Esophagus muscularis mucosa (tissue), 4 donors: ENCODE measurements around the gene PCDHB15. TPM values are rescaled to one million over a fixed set of nuclear protein-coding genes. Genes with fewer than 3 reads are reported as not detected.
"Not testable (repeated sequence)": the region's sequence is repeated elsewhere in the genome, so short reads cannot be mapped to it uniquely, and the experiment has no call there.

ENCODE experiments used
- DNase-seq: peaks from one replicate; pipeline ENCODE4 v3.0.0-alpha.2; 2017; ENCODE audit errors: extremely low spot score
- H3K27ac ChIP-seq, 4 donors: fragments of 200-600 bp; sonication (generic); replicated peaks in 1 of 4; 1 replicate in 3 of 4; 2 replicates in 1 of 4; pipeline ENCODE4 v1.5.1; 2016 to 2019; ENCODE audit warnings: mild to moderate bottlenecking in 1 of 4
- H3K27me3 ChIP-seq, 4 donors: fragments of 200-600 bp; sonication (generic); one replicate each; pipeline versions ENCODE4 v1.5.1 to v1.6.0; 2016 to 2019
- H3K36me3 ChIP-seq, 4 donors: fragments of 200-600 bp; sonication (generic); one replicate each; pipeline ENCODE4 v1.5.1; 2016 to 2019
- H3K4me1 ChIP-seq, 4 donors: fragments of 200-600 bp; sonication (generic); one replicate each; pipeline ENCODE4 v1.5.1; 2016 to 2019
- H3K4me3 ChIP-seq, 4 donors: fragments of 200-600 bp; sonication (generic); 1 replicate in 2 of 4; 2 replicates in 2 of 4; pipeline ENCODE4 v1.5.1; 2016 to 2019; ENCODE audit warnings: mild to moderate bottlenecking in 4 of 4, moderate library complexity in 1 of 4
- H3K9me3 ChIP-seq, 4 donors: fragments of 200-600 bp; sonication (generic); 1 replicate in 3 of 4; 2 replicates in 1 of 4; pipeline ENCODE4 v1.5.1; 2016 to 2019
- EP300 ChIP-seq: sonication (generic); formaldehyde crosslinking; IDR thresholded peaks from one replicate; pipeline ENCODE4 v1.6.1; 2017; ENCODE audit warnings: antibody characterized with exemption
- POLR2A ChIP-seq: fragments of 450-650 bp; IDR thresholded peaks from one replicate; pipeline ENCODE4 v1.6.1; 2017; ENCODE audit warnings: antibody characterized with exemption, moderate library complexity, mild to moderate bottlenecking, low read depth
- POLR2AphosphoS5 ChIP-seq, 2 donors: sonication (generic); formaldehyde crosslinking; IDR thresholded peaks; one replicate each; pipeline ENCODE4 v1.6.1; 2017; ENCODE audit warnings: antibody characterized with exemption in 2 of 2
- WGBS: methylation state at CpG from one replicate; pipeline ENCODE4 v1.1.5; 2018; 5-methylcytosine and 5-hydroxymethylcytosine counted together
- intact Hi-C: fragments of 100-400 bp; cut with DNase I; formaldehyde crosslinking; loops from one replicate; pipeline ENCODE4 v1.15.1; 2023
- total RNA-seq, 4 donors: library from RNA; depleted of rRNA; stranded (reverse); fragments of >200 nt; gene quantifications; one replicate each; pipeline versions ENCODE4 v1.1.0 to v1.2.1, GENCODE V29; 2016
- TF ChIP-seq, protein P1 (sequence below), 3 experiments: fragments of 200-600 bp in 2 of 3; fragments of 450-650 bp in 1 of 3; sonication (generic) in 2 of 3; IDR thresholded peaks; one replicate each; pipeline ENCODE4 v1.5.1; 2017 to 2019; ENCODE audit warnings: antibody characterized with exemption in 3 of 3, mild to moderate bottlenecking in 2 of 3, moderate library complexity in 1 of 3

Gene PCDHB15
- total RNA-seq, 4 donors from 2014 or later, result 4.0 to 7.0 (median 4.5) TPM

DNA sequence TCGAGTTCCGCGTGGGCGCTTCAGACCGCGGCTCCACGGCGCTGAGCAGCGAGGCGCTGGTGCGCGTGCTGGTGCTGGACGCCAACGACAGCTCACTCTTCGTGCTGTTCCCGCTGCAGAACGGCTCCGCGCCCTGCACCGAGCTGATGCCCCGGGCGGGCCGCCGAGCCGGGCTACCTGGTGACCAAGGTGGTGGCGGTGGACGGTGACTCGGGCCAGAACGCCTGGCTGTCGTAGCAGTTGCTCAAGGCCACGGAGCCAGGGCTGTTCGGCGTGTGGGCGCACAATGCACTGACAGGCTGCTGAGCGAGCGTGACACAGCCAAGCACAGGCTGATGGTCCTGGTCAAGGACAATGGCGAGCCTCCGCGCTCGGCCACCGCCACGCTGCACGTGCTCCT is 3.7 kb upstream of the PCDHB15 start:
- Histone ChIP-seq H3K27me3 (peaks cover 0 to 12% (median 0%) of the 10 kb centered on the region in 4 donors), H3K4me3 (no peak overlapping the region), H3K36me3 (peaks cover 0 to 2% (median 0%) of the 10 kb centered on the region in 4 donors), H3K9me3 (peaks cover 12 to 100% (median 97%) of the 10 kb centered on the region in 4 donors), H3K4me1 (no peaks in the 10 kb centered on the region), H3K27ac (no peak overlapping the region)
- no peak for TF ChIP-seq POLR2A
- no peak for TF ChIP-seq POLR2AphosphoS5 (IDR thresholded peaks at IDR 0.05)
- TF ChIP-seq, protein P1, sequence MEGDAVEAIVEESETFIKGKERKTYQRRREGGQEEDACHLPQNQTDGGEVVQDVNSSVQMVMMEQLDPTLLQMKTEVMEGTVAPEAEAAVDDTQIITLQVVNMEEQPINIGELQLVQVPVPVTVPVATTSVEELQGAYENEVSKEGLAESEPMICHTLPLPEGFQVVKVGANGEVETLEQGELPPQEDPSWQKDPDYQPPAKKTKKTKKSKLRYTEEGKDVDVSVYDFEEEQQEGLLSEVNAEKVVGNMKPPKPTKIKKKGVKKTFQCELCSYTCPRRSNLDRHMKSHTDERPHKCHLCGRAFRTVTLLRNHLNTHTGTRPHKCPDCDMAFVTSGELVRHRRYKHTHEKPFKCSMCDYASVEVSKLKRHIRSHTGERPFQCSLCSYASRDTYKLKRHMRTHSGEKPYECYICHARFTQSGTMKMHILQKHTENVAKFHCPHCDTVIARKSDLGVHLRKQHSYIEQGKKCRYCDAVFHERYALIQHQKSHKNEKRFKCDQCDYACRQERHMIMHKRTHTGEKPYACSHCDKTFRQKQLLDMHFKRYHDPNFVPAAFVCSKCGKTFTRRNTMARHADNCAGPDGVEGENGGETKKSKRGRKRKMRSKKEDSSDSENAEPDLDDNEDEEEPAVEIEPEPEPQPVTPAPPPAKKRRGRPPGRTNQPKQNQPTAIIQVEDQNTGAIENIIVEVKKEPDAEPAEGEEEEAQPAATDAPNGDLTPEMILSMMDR (IDR thresholded peaks at IDR 0.05), result no peak
- TF ChIP-seq EP300, result no peak
- intact Hi-C loops, result loop anchor here (10.0 kb wide), 1 partner anchor 323 kb away; no protein-coding TSS in a partner anchor
- 11% methylated on average over 10 of the region's 43 CpGs for WGBS
- no peak for DNase-seq

DNA sequence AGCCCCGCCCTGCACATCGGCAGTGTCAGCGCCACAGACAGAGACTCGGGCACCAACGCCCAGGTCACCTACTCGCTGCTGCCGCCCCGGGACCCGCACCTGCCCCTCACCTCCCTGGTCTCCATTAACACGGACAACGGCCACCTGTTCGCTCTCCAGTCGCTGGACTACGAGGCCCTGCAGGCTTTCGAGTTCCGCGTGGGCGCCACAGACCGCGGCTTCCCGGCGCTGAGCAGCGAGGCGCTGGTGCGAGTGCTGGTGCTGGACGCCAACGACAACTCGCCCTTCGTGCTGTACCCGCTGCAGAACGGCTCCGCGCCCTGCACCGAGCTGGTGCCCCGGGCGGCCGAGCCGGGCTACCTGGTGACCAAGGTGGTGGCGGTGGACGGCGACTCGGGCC is 1.8 kb downstream of the PCDHB15 start:
- intact Hi-C loops, result loop anchor here (10.0 kb wide), 1 partner anchor 318 kb away; no protein-coding TSS in a partner anchor
- not testable (repeated sequence) for H3K4me1 ChIP-seq, H3K4me3 ChIP-seq, DNase-seq, H3K27me3 ChIP-seq, H3K27ac ChIP-seq
- H3K9me3 ChIP-seq, result peaks cover 12 to 100% (median 96%) of the 10 kb centered on the region in 4 donors
- H3K36me3 ChIP-seq, result peaks cover 0 to 13% (median 5%) of the 10 kb centered on the region in 4 donors
- 63% methylated on average over 7 of the region's 42 CpGs for WGBS

DNA sequence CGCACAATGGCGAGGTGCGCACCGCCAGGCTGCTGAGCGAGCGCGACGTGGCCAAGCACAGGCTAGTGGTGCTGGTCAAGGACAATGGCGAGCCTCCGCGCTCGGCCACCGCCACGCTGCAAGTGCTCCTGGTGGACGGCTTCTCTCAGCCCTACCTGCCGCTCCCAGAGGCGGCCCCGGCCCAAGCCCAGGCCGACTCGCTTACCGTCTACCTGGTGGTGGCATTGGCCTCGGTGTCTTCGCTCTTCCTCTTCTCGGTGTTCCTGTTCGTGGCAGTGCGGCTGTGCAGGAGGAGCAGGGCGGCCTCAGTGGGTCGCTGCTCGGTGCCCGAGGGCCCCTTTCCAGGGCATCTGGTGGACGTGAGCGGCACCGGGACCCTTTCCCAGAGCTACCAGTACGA is 2.2 kb downstream of the PCDHB15 start:
- not testable (repeated sequence) for H3K27ac ChIP-seq, DNase-seq, H3K4me3 ChIP-seq, H3K27me3 ChIP-seq, H3K4me1 ChIP-seq
- Histone ChIP-seq H3K36me3 (peaks cover 0 to 13% (median 5%) of the 10 kb centered on the region in 4 donors), H3K9me3 (peaks cover 9 to 100% (median 96%) of the 10 kb centered on the region in 4 donors)
- 46% methylated on average over 9 of the region's 34 CpGs for WGBS
- intact Hi-C loops, result loop anchor here (10.0 kb wide), 1 partner anchor 317 kb away; no protein-coding TSS in a partner anchor

DNA sequence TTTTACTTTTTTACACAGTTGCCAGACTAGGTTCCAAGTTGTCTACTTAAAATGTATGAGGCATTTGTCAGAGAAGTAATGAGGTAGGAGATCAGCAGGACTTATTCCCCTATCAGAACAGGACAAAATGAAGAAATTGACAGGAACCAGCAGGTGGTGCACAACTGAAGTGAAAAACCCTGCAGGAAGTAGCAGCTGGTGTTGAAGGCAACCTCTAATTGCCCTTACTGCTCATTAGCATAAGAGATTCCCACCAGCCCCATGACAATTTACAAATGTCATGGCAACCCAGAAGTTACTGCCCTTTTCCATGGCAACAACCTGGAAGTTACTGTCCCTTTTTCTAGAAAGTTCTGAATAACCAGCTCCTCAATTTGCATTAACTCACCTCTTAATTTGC is 5.4 kb downstream of the PCDHB15 start:
- TF ChIP-seq, protein P1 (IDR thresholded peaks at IDR 0.05), result no peak
- TF ChIP-seq POLR2A, result no peak
- no peak for TF ChIP-seq POLR2AphosphoS5 (IDR thresholded peaks at IDR 0.05)
- no peak for TF ChIP-seq EP300
- H3K9me3 ChIP-seq, result peaks cover 9 to 100% (median 98%) of the 10 kb centered on the region in 4 donors
- H3K27ac ChIP-seq, result no peak overlapping the region
- peaks cover 0 to 13% (median 5%) of the 10 kb centered on the region in 4 donors for H3K36me3 ChIP-seq
- H3K4me1 ChIP-seq, result no peaks in the 10 kb centered on the region
- no peaks in the 10 kb centered on the region for H3K27me3 ChIP-seq
- intact Hi-C loops, result no loop called here
- no peak overlapping the region for H3K4me3 ChIP-seq
- DNase-seq, result no peak

DNA sequence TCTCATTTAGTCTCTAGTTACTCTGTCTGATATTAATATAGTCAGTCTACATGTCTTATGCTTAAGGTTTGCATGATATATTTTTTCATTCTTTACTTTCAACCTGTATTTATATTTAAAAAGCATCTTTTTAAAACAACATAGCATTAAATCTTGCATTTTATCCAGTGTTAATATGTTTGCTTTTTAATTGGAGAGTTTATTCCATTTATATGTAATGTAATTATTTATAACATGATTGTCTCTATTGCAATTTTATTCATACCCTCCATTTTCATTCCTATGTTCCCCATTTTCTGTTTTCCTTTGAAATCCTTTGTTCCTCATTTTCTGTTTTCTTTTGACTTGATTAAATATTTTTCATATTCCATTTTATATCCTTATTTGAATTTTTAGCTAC is 13.3 kb downstream of the PCDHB15 start:
- H3K9me3 ChIP-seq, result peaks cover 38 to 100% (median 100%) of the 10 kb centered on the region in 4 donors
- TF ChIP-seq EP300, result no peak
- TF ChIP-seq, protein P1 (IDR thresholded peaks at IDR 0.05), result no peak
- no peak for TF ChIP-seq POLR2AphosphoS5 (IDR thresholded peaks at IDR 0.05)
- TF ChIP-seq POLR2A, result no peak

DNA sequence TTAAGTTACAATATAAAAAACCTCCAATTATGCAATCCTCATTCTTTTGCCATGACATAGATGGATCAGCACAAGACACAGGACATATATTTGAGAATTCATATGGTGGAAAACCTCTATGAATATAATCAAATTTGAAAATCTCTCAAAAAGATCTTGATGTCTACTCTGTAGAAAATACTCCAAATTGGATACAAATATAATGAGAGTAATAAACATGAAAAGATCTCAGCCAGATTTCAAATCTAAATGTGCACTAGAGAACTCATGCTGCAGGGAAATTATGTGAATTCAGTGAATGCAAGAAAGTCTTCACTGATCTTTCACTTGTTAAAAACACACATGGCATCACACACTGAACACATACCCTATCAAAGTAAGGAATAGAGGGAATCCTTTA is 13.8 kb downstream of the PCDHB15 start:
- H3K27ac ChIP-seq, result no peak overlapping the region
- intact Hi-C loops, result no loop called here
- DNase-seq, result no peak

More for the DNA sequence above, 13.3 kb downstream of the PCDHB15 start:
- H3K27ac ChIP-seq, result no peak overlapping the region
- no peaks in the 10 kb centered on the region for H3K4me1 ChIP-seq
- DNase-seq, result no peak
- H3K27me3 ChIP-seq, result no peaks in the 10 kb centered on the region
- no peak overlapping the region for H3K4me3 ChIP-seq
- peaks cover 0 to 4% (median 0%) of the 10 kb centered on the region in 4 donors for H3K36me3 ChIP-seq
- intact Hi-C loops, result no loop called here

More for the DNA sequence above, 13.8 kb downstream of the PCDHB15 start:
- H3K9me3 ChIP-seq, result peaks cover 38 to 100% (median 100%) of the 10 kb centered on the region in 4 donors
- no peaks in the 10 kb centered on the region for H3K27me3 ChIP-seq
- H3K36me3 ChIP-seq, result peaks cover 0 to 8% (median 0%) of the 10 kb centered on the region in 4 donors
- H3K4me3 ChIP-seq, result no peak overlapping the region
- no peaks in the 10 kb centered on the region for H3K4me1 ChIP-seq
- TF ChIP-seq POLR2AphosphoS5 (IDR thresholded peaks at IDR 0.05) (no peak), EP300 (no peak), POLR2A (no peak)
- TF ChIP-seq, protein P1 (IDR thresholded peaks at IDR 0.05), result no peak
